Left ventricle myocardium inferior (tissue), 1 donor: ENCODE data around the gene RBM38. TPM values are rescaled to one million over a fixed set of nuclear protein-coding genes. Genes with fewer than 3 reads are reported as not detected.

Experiments
- DNase-seq: peaks from one replicate; pipeline ENCODE4 v3.0.0-alpha.2; 2020
- H3K27ac ChIP-seq: fragments of 200-600 bp; replicated peaks from 2 replicates; pipeline ENCODE4 v1.8.0; 2021
- H3K27me3 ChIP-seq: fragments of 200-600 bp; 2 replicates; pipeline ENCODE4 v1.8.0; 2021; ENCODE audit warnings: low read depth
- H3K36me3 ChIP-seq: fragments of 200-600 bp; 2 replicates; pipeline ENCODE4 v1.8.0; 2021
- H3K4me1 ChIP-seq: fragments of 200-600 bp; 2 replicates; pipeline ENCODE4 v1.8.0; 2021
- H3K4me3 ChIP-seq: fragments of 200-600 bp; 2 replicates; pipeline ENCODE4 v1.8.0; 2021; ENCODE audit warnings: mild to moderate bottlenecking, moderate library complexity
- H3K9me3 ChIP-seq: fragments of 200-600 bp; replicated peaks from 2 replicates; pipeline ENCODE4 v1.8.0; 2021
- intact Hi-C: fragments of 100-400 bp; cut with micrococcal nuclease; formaldehyde crosslinking; loops from one replicate; pipeline ENCODE4 v1.11.0; 2022
- total RNA-seq: library from RNA; stranded (reverse); fragmentation: NEBNext Ultra II Directional; extraction: Animal tissue kit (Norgen Biotek cat#: 25700); gene quantifications from one replicate; pipeline ENCODE4 v1.2.1, GENCODE V29; 2021
- TF ChIP-seq, protein P1 (sequence below): fragments of 200-600 bp; IDR thresholded peaks from 2 replicates; pipeline ENCODE4 v1.8.0; 2021; ENCODE audit warnings: antibody characterized with exemption, mild to moderate bottlenecking, borderline replicate concordance
- donor health status: DM: no; HTN: yes; CAD: no; lungs with severe emphysema.

The RBM38 gene
- total RNA-seq, 1 donor from 2014 or later, result 75.5 TPM

- TF ChIP-seq, protein P1, sequence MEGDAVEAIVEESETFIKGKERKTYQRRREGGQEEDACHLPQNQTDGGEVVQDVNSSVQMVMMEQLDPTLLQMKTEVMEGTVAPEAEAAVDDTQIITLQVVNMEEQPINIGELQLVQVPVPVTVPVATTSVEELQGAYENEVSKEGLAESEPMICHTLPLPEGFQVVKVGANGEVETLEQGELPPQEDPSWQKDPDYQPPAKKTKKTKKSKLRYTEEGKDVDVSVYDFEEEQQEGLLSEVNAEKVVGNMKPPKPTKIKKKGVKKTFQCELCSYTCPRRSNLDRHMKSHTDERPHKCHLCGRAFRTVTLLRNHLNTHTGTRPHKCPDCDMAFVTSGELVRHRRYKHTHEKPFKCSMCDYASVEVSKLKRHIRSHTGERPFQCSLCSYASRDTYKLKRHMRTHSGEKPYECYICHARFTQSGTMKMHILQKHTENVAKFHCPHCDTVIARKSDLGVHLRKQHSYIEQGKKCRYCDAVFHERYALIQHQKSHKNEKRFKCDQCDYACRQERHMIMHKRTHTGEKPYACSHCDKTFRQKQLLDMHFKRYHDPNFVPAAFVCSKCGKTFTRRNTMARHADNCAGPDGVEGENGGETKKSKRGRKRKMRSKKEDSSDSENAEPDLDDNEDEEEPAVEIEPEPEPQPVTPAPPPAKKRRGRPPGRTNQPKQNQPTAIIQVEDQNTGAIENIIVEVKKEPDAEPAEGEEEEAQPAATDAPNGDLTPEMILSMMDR, result no peak
- peaks cover 91% of the 10 kb centered on the region for H3K4me1 ChIP-seq
These were observed 4.1 kb downstream of the RBM38 start for GRCh38 chr20:57395111-57395966.

GRCh38 chr20:57396212-57396983, 5.2 kb downstream of the RBM38 start:
- intact Hi-C loops, result no loop called here
- Histone ChIP-seq H3K4me3 (peak overlapping the region; percentile 80), H3K4me1 (peaks cover 95% of the 10 kb centered on the region), H3K36me3 (peaks cover 40% of the 10 kb centered on the region), H3K27ac (peak overlapping the region; percentile 93), H3K9me3 (no peaks in the 10 kb centered on the region), H3K27me3 (no peaks in the 10 kb centered on the region)
- peak; percentile 13 for DNase-seq
- TF ChIP-seq, protein P1, result no peak

More at GRCh38 chr20:57395111-57395966, 4.1 kb downstream of the RBM38 start:
- H3K27me3 ChIP-seq, result no peaks in the 10 kb centered on the region
- peak overlapping the region; percentile 80 for H3K4me3 ChIP-seq
- H3K27ac ChIP-seq, result peak overlapping the region; percentile 93
- H3K9me3 ChIP-seq, result no peaks in the 10 kb centered on the region
- H3K36me3 ChIP-seq, result peaks cover 31% of the 10 kb centered on the region
- intact Hi-C loops, result no loop called here
- peak; percentile 80 for DNase-seq

DNA sequence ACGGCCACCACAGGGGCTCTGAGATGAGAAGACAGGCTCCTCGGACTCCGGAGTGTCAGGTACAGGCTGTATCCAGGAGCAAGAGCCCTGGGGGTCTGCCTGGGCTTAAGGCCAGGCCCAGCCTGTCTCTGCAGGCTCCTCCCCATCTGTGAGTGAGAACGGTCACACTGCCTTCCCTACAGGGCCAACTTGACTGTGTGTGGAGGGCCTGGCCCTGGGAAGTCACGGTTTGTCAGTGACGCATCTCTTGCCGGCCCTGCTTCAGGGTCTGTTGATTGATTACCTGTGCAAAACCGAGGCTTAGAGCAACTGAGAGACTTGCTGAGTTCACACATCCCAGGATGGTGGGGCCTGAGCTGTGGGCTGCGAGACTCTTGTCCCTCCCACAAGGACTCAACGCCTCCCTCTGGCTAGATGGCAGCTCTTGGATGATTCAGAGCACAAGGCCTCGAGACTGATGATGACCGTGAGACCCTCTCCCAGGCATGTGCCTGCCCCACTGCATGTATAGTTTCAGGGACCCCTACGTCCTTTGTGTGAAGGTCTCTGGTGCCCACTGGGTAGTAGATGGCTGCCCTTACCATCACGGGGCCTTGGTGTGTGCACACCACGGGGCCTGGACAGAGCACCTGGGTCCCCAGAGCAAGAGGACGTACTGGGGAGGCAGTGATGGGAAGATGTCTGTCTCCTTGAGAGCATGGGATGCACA, 5.9 kb downstream of the RBM38 start:
- H3K9me3 ChIP-seq, result no peaks in the 10 kb centered on the region
- H3K36me3 ChIP-seq, result peaks cover 48% of the 10 kb centered on the region
- no peak overlapping the region for H3K4me3 ChIP-seq
- peaks cover 98% of the 10 kb centered on the region for H3K4me1 ChIP-seq
- TF ChIP-seq, protein P1, result no peak
- H3K27ac ChIP-seq, result peak overlapping the region; percentile 93
- peak; percentile 9 for DNase-seq
- intact Hi-C loops, result no loop called here
- H3K27me3 ChIP-seq, result no peaks in the 10 kb centered on the region

- Histone ChIP-seq H3K36me3 (peaks cover 53% of the 10 kb centered on the region), H3K9me3 (no peaks in the 10 kb centered on the region), H3K27me3 (no peaks in the 10 kb centered on the region), H3K4me3 (peak overlapping the region; percentile 38), H3K27ac (peak overlapping the region; percentile 71), H3K4me1 (peaks cover 98% of the 10 kb centered on the region)
- DNase-seq, result peak; percentile 12
- intact Hi-C loops, result no loop called here
- TF ChIP-seq, protein P1, result no peak
These were observed 6.5 kb downstream of the RBM38 start for GRCh38 chr20:57397693-57398108.

GRCh38 chr20:57398231-57398821, 7.1 kb downstream of the RBM38 start:
- DNase-seq, result peak; percentile 42
- TF ChIP-seq, protein P1, result no peak
- intact Hi-C loops, result no loop called here
- Histone ChIP-seq H3K4me1 (peaks cover 92% of the 10 kb centered on the region), H3K27me3 (no peaks in the 10 kb centered on the region), H3K4me3 (peak overlapping the region; percentile 38), H3K9me3 (no peaks in the 10 kb centered on the region), H3K36me3 (peaks cover 56% of the 10 kb centered on the region), H3K27ac (peak overlapping the region; percentile 71)
